AG04449 (cell line): Measurements from ENCODE around the gene EPHB2.
"Not testable (repeated sequence)": the region's sequence is repeated elsewhere in the genome, so short reads cannot be mapped to it uniquely, and the experiment has no call there.

Experiments used
- CTCF ChIA-PET: fragments of 350-600 bp; formaldehyde crosslinking; extraction: SDS; loops from one replicate; lab custom pipeline; 2021; ENCODE audit warnings: antibody characterized with exemption; lab: Yijun Ruan, JAX
- POLR2A ChIA-PET: fragments of 400-600, 350-600 bp; formaldehyde crosslinking; extraction: SDS; loops from one replicate; lab custom pipeline; 2020; ENCODE audit warnings: antibody characterized with exemption, inconsistent platforms; lab: Yijun Ruan, JAX
- DNase-seq: peaks from one replicate; pipeline ENCODE4 v3.0.0-alpha.2; 2010; ENCODE audit warnings: low read depth, low spot score
- H3K4me3 ChIP-seq: 2 replicates; pipeline ENCODE4 v1.5.1; 2011; ENCODE audit warnings: low read depth, mild to moderate bottlenecking, control low read depth, low read length
- TF ChIP-seq, protein P1 (sequence below): IDR thresholded peaks from one replicate; pipeline ENCODE4 v1.5.1; 2011; ENCODE audit warnings: mild to moderate bottlenecking, moderate library complexity, low read length, control low read depth, inconsistent platforms; ENCODE audit not compliant: insufficient read depth; ENCODE audit errors: missing control alignments

EPHB2 gene

DNA sequence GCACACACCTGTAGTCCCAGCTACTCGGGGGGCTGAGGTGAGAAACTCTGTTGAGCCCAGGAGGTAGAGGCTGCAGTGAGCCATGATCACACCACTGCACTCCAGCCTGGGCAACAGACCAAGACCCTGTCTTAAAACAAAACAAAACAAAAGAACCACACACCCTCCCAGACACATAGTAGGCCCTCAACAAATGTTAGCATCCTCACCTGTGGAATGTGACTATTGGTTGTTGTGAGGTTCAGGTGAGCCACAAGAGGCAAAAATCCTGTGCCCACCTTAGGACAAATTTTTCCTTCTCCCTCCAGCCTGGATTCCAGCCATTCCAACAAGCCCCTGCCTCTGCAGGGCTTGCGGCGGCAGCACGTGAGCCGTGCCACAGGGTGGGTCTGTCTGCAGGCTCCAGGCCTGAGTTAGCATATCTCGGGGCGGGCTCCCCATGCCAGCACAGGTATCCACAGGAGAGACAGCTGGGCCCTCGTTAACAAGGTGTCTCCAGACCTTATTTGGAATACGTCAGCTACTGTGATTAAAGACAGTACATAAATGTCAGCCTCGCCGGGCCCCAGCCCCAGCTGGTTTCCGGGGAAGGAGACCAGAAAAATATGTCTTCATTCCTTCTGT lies 40.2 kb upstream of the EPHB2 start:
- no peak overlapping the region for H3K4me3 ChIP-seq
- POLR2A ChIA-PET = no interaction called here
- no peak for DNase-seq
- CTCF ChIA-PET = interaction anchor here (0.5 to 13.3 kb wide), 5 partner anchors 187 to 294 kb away, joined by 3 to 307 read pairs (median 96); no protein-coding TSS in a partner anchor
- TF ChIP-seq, protein P1, sequence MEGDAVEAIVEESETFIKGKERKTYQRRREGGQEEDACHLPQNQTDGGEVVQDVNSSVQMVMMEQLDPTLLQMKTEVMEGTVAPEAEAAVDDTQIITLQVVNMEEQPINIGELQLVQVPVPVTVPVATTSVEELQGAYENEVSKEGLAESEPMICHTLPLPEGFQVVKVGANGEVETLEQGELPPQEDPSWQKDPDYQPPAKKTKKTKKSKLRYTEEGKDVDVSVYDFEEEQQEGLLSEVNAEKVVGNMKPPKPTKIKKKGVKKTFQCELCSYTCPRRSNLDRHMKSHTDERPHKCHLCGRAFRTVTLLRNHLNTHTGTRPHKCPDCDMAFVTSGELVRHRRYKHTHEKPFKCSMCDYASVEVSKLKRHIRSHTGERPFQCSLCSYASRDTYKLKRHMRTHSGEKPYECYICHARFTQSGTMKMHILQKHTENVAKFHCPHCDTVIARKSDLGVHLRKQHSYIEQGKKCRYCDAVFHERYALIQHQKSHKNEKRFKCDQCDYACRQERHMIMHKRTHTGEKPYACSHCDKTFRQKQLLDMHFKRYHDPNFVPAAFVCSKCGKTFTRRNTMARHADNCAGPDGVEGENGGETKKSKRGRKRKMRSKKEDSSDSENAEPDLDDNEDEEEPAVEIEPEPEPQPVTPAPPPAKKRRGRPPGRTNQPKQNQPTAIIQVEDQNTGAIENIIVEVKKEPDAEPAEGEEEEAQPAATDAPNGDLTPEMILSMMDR = no peak

DNA sequence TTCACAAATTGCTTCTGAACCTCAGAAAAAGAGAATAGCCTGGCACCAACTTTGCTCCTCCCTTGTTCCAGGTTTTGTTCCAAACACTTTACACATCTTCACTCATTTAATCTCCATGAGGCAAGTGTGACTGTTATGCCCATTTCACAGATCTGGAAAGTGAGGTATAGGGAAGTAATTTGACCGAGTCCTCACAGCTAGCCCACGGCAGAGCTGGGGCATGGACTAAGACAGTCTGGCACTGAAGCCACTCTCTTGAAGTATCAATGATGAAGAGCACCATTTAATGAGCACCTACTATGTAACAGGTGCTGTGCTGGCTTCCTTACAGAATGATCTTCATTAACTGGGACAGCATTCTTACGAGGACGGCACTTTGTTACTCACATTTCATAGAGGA lies 38.6 kb upstream of the EPHB2 start:
- POLR2A ChIA-PET = no interaction called here
- no peak overlapping the region for H3K4me3 ChIP-seq
- CTCF ChIA-PET = interaction anchor here (0.8 to 13.3 kb wide), 9 partner anchors 31 to 293 kb away, joined by 3 to 307 read pairs (median 63); no protein-coding TSS in a partner anchor
- DNase-seq = no peak
- TF ChIP-seq, protein P1 = no peak

DNA sequence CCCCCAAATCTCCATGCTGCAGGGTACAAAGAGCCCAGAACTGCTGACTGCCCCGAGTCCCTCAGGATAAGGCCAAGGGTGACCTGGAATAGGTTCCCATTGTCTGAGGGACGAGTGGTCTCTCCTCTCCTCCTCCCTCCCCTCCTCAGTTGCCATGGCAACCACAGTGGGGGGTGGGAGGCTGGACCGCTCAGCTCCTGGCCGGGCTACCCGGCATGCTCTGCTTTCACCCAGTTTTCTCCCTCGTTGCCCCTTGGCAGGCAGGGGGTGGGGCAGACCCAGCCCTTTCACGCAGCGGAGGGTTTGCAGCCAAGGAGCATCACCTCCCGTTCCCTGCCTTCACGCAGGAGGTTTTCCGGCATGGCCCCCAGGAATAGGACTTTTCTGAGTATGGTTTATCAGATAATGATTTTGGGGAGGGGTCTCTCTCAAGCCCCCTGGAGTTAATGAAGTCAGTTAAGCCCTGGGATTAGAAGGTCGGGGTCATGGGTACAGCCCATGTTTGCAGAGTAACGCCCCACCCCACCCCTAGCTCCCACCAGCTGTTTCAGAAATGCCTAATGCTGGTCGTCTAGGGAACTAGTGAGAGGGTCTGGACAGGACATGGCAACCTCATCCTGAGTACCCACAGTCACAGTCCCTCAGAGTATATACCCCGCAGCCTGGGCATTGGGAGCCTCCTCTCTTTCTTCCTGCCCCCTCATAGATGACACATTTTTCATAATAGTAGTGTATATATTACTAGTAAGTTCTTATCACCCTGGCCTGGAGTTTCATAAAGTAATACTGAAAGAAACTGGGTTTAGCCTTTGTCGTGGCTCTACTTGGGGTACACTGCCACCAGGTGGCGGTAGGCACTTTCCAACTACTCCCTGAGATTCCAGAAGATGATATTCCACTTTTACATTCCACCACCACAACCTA lies 36.9 kb upstream of the EPHB2 start:
- TF ChIP-seq, protein P1 = peak; percentile 75
- ChIA-PET CTCF (interaction anchor here (0.7 to 13.3 kb wide), 24 partner anchors 10 to 291 kb away, joined by 3 to 307 read pairs (median 5); no protein-coding TSS in a partner anchor), POLR2A (interaction anchor here (0.8 kb wide), 1 partner anchor 28 kb away, joined by 3 read pairs; no protein-coding TSS in a partner anchor)
- peak; percentile 7 for DNase-seq
- no peak overlapping the region for H3K4me3 ChIP-seq

DNA sequence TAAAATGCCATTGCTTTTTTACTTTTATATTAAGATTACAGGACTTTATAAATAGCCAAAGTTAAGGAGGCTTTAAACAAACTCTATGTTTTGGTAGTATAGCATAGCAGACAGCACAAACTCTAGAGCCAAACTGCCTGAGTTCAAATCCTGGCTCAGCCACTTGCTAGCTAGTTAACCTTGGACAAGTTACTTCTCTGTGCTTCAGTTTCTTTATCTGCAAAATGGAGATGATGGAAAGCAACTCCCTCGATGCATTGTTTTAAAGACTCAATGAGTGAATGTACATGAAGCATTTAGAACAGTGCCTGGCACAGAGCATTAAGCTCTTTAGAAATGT lies 36.3 kb upstream of the EPHB2 start:
- DNase-seq = no peak
- TF ChIP-seq, protein P1 = no peak
- H3K4me3 ChIP-seq = no peak overlapping the region
- POLR2A ChIA-PET = interaction anchor here (0.8 kb wide), 1 partner anchor 29 kb away, joined by 3 read pairs; no protein-coding TSS in a partner anchor
- CTCF ChIA-PET = interaction anchor here (0.6 to 13.3 kb wide), 26 partner anchors 8 to 290 kb away, joined by 3 to 307 read pairs (median 5); no protein-coding TSS in a partner anchor

DNA sequence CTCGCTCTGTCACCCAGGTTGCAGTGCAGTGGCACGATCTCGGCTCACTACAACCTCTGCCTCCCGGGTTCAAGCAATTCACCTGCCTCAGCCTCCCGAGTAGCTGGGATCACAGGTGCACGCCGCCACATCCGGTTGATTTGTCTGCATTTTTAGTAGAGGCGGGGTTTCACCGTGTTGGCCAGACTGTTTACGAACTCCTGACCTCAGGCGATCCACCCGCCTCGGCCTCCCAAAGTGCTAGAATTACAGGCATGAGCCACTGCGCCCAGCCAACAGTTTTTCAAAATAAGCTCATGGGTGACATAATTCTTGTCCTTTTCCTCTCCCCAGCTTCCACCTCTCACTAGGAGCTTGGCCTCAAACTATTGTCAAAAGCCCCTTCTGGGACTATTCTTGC lies 34.5 kb upstream of the EPHB2 start:
- POLR2A ChIA-PET, DNase-seq: not testable (repeated sequence)
- CTCF ChIA-PET = interaction anchor here (1.0 to 13.3 kb wide), 6 partner anchors 9 to 288 kb away, joined by 4 to 307 read pairs (median 80); no protein-coding TSS in a partner anchor

DNA sequence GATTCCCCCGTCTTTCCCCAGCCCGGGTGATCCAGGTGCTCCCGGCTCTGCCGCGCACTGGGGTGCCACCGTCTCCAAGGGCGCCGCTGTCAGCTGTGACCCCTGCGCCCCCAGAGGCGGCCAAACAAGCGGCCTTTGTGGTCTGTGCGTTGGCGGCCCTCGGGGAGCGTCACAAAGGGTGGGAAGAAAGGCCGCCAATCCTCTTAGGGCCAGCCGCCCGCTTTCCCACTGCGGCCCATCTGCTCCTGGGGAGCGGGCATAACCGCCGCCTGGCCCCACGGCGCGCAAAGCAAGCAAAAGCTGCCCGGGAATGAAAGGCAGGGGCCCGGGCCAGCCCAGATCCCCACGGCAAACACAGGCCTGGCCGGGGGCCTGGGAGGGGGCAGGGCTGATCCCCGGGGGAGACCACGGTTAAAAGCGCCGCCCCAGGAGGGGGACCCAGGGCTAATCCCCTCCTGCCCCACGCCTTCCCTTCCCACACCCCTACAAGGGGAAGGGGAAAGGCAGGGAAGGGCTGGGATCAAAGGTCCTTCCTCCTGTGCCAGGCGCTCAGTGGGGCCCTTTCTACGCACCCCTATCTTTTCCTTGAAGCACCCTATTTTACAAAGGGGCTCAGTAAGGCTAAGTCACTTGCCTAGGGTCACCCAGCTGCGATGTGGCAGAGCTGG lies 33.6 kb upstream of the EPHB2 start:
- TF ChIP-seq, protein P1 = no peak
- POLR2A ChIA-PET = no interaction called here
- no peak overlapping the region for H3K4me3 ChIP-seq
- DNase-seq = no peak
- CTCF ChIA-PET = interaction anchor here (1.0 to 13.3 kb wide), 7 partner anchors 10 to 288 kb away, joined by 4 to 307 read pairs (median 64); no protein-coding TSS in a partner anchor

More for the DNA sequence above, 34.5 kb upstream of the EPHB2 start:
- not testable (repeated sequence) for H3K4me3 ChIP-seq
